SK-N-SH (cell line): Measurements from ENCODE around the gene RGS6.

Source experiments
- CTCF ChIP-seq: fragments of 200-600 bp; sonication (generic); IDR thresholded peaks from 2 replicates; pipeline ENCODE4 v1.6.1; 2017; ENCODE audit warnings: antibody characterized with exemption, mild to moderate bottlenecking, moderate library complexity
- SMC3 ChIP-seq: IDR thresholded peaks from 2 replicates; pipeline ENCODE4 v1.6.1; 2012; ENCODE audit warnings: low read depth, low read length, improper control_type of control experiment

DNA sequence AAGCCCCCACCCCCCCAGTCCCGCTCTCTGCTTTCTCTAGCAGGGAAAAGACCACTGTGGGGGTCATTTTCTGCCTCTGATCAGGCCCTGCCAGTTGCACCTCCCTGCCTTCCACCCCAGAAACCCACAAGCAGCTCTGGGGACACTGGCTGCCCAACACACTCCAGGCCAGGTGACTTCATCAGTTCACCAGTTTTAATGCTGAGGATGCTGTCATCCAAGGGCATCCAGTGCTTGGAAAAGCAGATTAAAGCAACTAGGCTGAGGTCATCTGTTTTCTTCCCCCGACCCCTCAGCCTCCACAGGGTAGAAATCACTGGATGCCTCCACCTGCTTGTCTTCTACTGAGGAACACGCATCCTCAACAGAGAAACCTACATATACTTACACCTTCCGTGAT is 679.3 kb downstream of the RGS6 start:
- TF ChIP-seq CTCF (no peak), SMC3 (no peak)
